ENCODE measurements around the gene PAIP2. TPM values are rescaled to one million over a fixed set of nuclear protein-coding genes. Genes with fewer than 3 reads are reported as not detected.

Gene PAIP2
- total and polyA plus RNA-seq, 7 experiments from 2014 or later = 88.8 to 417 (median 119) TPM

DNA sequence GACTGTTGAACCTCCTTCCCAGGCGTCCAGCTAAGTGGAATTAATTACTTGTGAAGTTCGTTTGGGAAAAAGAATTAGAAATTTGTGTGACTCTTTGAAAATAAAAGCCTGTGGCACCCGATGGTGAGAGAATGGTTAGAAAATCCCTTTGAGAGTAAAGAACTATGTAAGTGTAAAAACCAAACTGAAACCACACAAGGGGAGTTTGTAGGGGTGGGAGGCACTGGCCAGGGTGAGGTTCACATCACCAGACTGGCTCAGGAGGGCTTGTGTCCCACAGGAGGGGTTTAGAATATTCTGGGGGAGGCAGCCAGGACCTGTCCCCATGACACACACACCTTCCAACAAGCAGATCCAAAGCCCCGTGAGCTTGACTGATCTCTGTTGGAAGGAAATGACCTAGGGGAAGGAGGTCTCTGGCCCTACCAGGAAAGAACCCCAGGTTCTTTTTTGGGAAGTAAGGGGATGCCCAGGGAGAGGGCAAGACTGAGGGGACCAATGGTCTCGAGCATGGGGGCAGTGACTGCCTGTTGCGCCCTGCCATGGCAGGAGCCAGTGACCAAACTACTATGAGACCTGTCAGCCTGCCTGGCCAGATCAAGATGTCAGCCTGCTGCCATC is 58.0 kb downstream of the PAIP2 start:
- peaks cover 4 to 7% (median 5%) of the 10 kb centered on the region in 5 donors for H3K36me3 Mint-ChIP-seq
- Histone ChIP-seq H3K27me3 (ENCODE audit: control insufficient read depth in 2 of 2, insufficient read depth in 2 of 2, low read length in 2 of 2) (no peaks in the 10 kb centered on the region), H3K4me3 (ENCODE audit: low read length) (no peak overlapping the region), H3K27ac (ENCODE audit: low read depth, low read length) (no peak overlapping the region), H3K4me1 (ENCODE audit: control insufficient read depth in 2 of 2, insufficient read depth in 2 of 2, low read length in 2 of 2) (peaks cover 10 to 13% of the 10 kb centered on the region in 2 donors), H3K9me3 (ENCODE audit: control insufficient read depth in 2 of 3, low read length in 3 of 3) (no peaks in the 10 kb centered on the region), H3K36me3 (ENCODE audit: control insufficient read depth in 2 of 3, insufficient read depth in 3 of 3, low read length in 3 of 3) (no peaks in the 10 kb centered on the region)
- no peak for DNase-seq
- POLR2A ChIA-PET = no interaction called here
- no peaks in the 10 kb centered on the region for H3K27me3 Mint-ChIP-seq
- peaks cover 15 to 47% (median 24%) of the 10 kb centered on the region in 7 donors for H3K4me1 Mint-ChIP-seq
- H3K27ac Mint-ChIP-seq = peak overlapping the region in 1 of 9 donors; percentile 38
- ATAC-seq = no peak
- intact Hi-C loops (cut with micrococcal nuclease) = loop anchor here (5.0 to 10.0 kb wide), 3 partner anchors 935 to 1062 kb away; partner anchors contain the start of genes FAM53C (in 2 of the 2), ANKHD1 (in 1 of the 2) and EGR1 (in 1 of the 2)
- H3K9me3 Mint-ChIP-seq = no peaks in the 10 kb centered on the region
- CTCF ChIA-PET = interaction anchor here (0.6 to 1.4 kb wide), 2 partner anchors 15 to 163 kb away, joined by 3 read pairs; no protein-coding TSS in a partner anchor
- H3K4me3 Mint-ChIP-seq = no peak overlapping the region

DNA sequence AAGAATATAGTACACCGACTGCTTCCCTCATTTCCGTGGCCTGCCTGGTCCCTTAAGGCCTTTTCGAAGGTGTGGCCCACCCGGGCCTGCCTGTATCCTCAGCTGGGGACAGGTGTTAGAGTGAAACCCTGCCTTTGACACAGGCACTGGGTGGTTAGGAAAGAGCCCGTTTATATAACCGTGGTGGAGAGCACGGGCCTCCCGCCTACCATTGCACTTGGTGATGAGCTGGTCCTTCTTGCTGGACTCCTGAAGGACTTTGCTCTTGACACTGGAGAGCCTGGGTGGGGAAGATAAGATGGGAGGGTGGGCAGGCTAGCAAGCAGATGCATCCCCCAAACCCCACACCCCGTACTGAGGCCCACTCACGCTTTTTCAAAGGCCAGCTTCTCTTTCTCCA is 59.9 kb downstream of the PAIP2 start:
- H3K27ac Mint-ChIP-seq = peak overlapping the region in 1 of 9 donors; percentile 79
- intact Hi-C loops (cut with micrococcal nuclease) = loop anchor here (5.0 kb wide), 2 partner anchors 1001 to 1064 kb away; partner anchors contain the start of genes FAM53C (in 2 of the 2) and ANKHD1 (in 1 of the 2)
- POLR2A ChIA-PET = interaction anchor here (1.0 to 3.2 kb wide), 3 partner anchors 60 to 159 kb away, joined by 3 to 20 read pairs (median 4); partner anchors contain the start of genes PAIP2 and UBE2D2
- H3K4me1 Mint-ChIP-seq = peaks cover 21 to 43% (median 25%) of the 10 kb centered on the region in 7 donors
- peak overlapping the region in 1 of 10 donors; percentile 27 for H3K4me3 Mint-ChIP-seq
- Histone ChIP-seq H3K9me3 (ENCODE audit: control insufficient read depth in 2 of 3, low read length in 3 of 3) (no peaks in the 10 kb centered on the region), H3K27me3 (ENCODE audit: control insufficient read depth in 2 of 2, insufficient read depth in 2 of 2, low read length in 2 of 2) (no peaks in the 10 kb centered on the region), H3K4me3 (ENCODE audit: low read length) (no peak overlapping the region), H3K36me3 (ENCODE audit: control insufficient read depth in 2 of 3, insufficient read depth in 3 of 3, low read length in 3 of 3) (no peaks in the 10 kb centered on the region), H3K27ac (ENCODE audit: low read depth, low read length) (no peak overlapping the region), H3K4me1 (ENCODE audit: control insufficient read depth in 2 of 2, insufficient read depth in 2 of 2, low read length in 2 of 2) (peaks cover 14 to 16% of the 10 kb centered on the region in 2 donors)
- no peaks in the 10 kb centered on the region for H3K9me3 Mint-ChIP-seq
- ATAC-seq (no peak), DNase-seq (no peak)
- peaks cover 4 to 6% (median 5%) of the 10 kb centered on the region in 5 donors for H3K36me3 Mint-ChIP-seq
- H3K27me3 Mint-ChIP-seq = no peaks in the 10 kb centered on the region
- CTCF ChIA-PET = interaction anchor here (0.6 to 2.2 kb wide), 3 partner anchors 21 to 1047 kb away, joined by 3 to 7 read pairs (median 3); no protein-coding TSS in a partner anchor

DNA sequence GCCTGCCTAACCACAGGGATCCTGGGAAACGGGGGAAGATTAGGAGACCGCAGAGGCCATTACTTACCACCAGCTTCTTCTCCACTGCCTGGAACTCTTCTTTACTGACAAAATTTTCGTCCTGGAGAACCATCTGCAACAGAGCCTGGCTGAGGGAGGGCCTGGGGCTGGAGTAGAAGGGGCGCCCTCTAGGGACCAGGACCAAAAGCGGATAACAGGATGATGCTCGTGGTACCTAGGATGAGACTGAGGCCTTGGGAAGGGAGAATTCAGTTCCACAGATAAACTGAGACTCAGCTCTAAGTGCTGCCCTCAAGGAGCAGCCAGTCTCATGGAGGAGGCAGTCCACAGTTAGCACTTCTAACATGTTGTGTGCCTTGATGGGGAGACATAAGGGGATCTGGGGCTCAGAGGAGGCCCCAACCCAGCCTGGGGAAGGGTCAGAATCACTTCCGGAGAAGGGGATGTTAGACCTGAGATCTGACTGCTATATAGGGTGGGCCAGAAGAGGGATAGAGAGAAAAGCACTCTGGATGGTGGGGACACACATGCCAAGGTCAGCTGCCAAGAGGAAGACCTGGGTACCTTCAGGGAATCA is 61.0 kb downstream of the PAIP2 start:
- Mint-ChIP-seq H3K4me1 (peaks cover 22 to 43% (median 31%) of the 10 kb centered on the region in 7 donors), H3K27me3 (no peaks in the 10 kb centered on the region), H3K36me3 (peaks cover 4 to 7% (median 5%) of the 10 kb centered on the region in 5 donors), H3K9me3 (no peaks in the 10 kb centered on the region), H3K4me3 (peak overlapping the region; percentile 88 to 98 (median 94)), H3K27ac (peak overlapping the region; percentile 96 to 100 (median 99))
- ChIA-PET CTCF (interaction anchor here (0.5 to 2.2 kb wide), 5 partner anchors 8 to 111 kb away, joined by 3 to 7 read pairs (median 3); partner anchors contain the start of gene PAIP2), POLR2A (interaction anchor here (0.5 to 3.2 kb wide), 10 partner anchors 11 to 167 kb away, joined by 3 to 24 read pairs (median 4); partner anchors contain the start of genes MZB1, PAIP2 and UBE2D2)
- intact Hi-C loops (cut with micrococcal nuclease) = loop anchor here (1.0 to 5.0 kb wide), 5 partner anchors 204 to 1065 kb away; partner anchors contain the start of genes FAM53C (in 2 of the 2), HSPA9 (in 2 of the 2), SIL1 (in 2 of the 2) and ANKHD1 (in 1 of the 2)
- ATAC-seq (no peak), DNase-seq (no peak)
- Histone ChIP-seq H3K36me3 (ENCODE audit: control insufficient read depth in 2 of 3, insufficient read depth in 3 of 3, low read length in 3 of 3) (no peaks in the 10 kb centered on the region), H3K4me1 (ENCODE audit: control insufficient read depth in 2 of 2, insufficient read depth in 2 of 2, low read length in 2 of 2) (peaks cover 16% of the 10 kb centered on the region in 2 donors), H3K27ac (ENCODE audit: low read depth, low read length) (peak overlapping the region; percentile 88), H3K4me3 (ENCODE audit: low read length) (peak overlapping the region; percentile 56), H3K27me3 (ENCODE audit: control insufficient read depth in 2 of 2, insufficient read depth in 2 of 2, low read length in 2 of 2) (no peaks in the 10 kb centered on the region), H3K9me3 (ENCODE audit: control insufficient read depth in 2 of 3, low read length in 3 of 3) (no peaks in the 10 kb centered on the region)

DNA sequence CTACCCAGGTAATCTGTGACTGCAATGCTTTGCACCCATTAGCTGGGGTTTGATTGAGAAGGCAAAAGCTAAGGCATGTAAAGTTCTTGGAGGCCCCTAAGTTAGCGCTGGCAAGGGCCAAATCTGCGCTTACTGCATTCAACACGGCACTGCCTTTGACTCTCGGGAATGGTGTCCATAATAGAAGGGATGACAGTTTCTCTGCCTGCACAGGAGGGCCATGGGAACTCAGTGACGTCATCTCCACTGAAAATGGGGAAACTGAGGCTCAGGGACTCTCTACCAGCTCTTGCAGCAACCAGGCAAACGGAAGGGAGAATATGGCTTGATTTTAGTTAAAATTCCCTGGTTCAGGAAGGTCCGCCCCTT is 61.7 kb downstream of the PAIP2 start:
- no peaks in the 10 kb centered on the region for H3K9me3 Mint-ChIP-seq
- Histone ChIP-seq H3K27me3 (ENCODE audit: control insufficient read depth in 2 of 2, insufficient read depth in 2 of 2, low read length in 2 of 2) (no peaks in the 10 kb centered on the region), H3K36me3 (ENCODE audit: control insufficient read depth in 2 of 3, insufficient read depth in 3 of 3, low read length in 3 of 3) (no peaks in the 10 kb centered on the region), H3K9me3 (ENCODE audit: control insufficient read depth in 2 of 3, low read length in 3 of 3) (no peaks in the 10 kb centered on the region), H3K27ac (ENCODE audit: low read depth, low read length) (peak overlapping the region; percentile 88), H3K4me3 (ENCODE audit: low read length) (peak overlapping the region; percentile 56), H3K4me1 (ENCODE audit: control insufficient read depth in 2 of 2, insufficient read depth in 2 of 2, low read length in 2 of 2) (peaks cover 16 to 18% of the 10 kb centered on the region in 2 donors)
- H3K36me3 Mint-ChIP-seq = peaks cover 4 to 9% (median 6%) of the 10 kb centered on the region in 5 donors
- ATAC-seq (no peak), DNase-seq (no peak)
- peak overlapping the region; percentile 88 to 98 (median 94) for H3K4me3 Mint-ChIP-seq
- POLR2A ChIA-PET = interaction anchor here (0.6 to 3.2 kb wide), 19 partner anchors 8 to 860 kb away, joined by 3 to 24 read pairs (median 4); partner anchors contain the start of genes DNAJC18, ETF1, MATR3 and MZB1
- H3K27me3 Mint-ChIP-seq = no peaks in the 10 kb centered on the region
- peak overlapping the region; percentile 96 to 100 (median 99) for H3K27ac Mint-ChIP-seq
- intact Hi-C loops (cut with micrococcal nuclease) = loop anchor here (1.0 to 5.0 kb wide), 5 partner anchors 205 to 1066 kb away; partner anchors contain the start of genes FAM53C (in 2 of the 2), HSPA9 (in 2 of the 2), SIL1 (in 2 of the 2) and ANKHD1 (in 1 of the 2)
- H3K4me1 Mint-ChIP-seq = peaks cover 26 to 42% (median 36%) of the 10 kb centered on the region in 7 donors
- CTCF ChIA-PET = interaction anchor here (0.9 to 2.2 kb wide), 6 partner anchors 12 to 114 kb away, joined by 3 to 7 read pairs (median 3); partner anchors contain the start of gene PAIP2

GRCh38 chr5:139403787-139404483 is 62.3 kb downstream of the PAIP2 start, which contains the start of gene SPATA24:
TSS of gene SPATA24 (minus strand) at chr5:139404089. CDS start at chr5:139404060, 29 bp downstream.
- Mint-ChIP-seq H3K9me3 (no peaks in the 10 kb centered on the region), H3K4me3 (peak within 1 kb of the TSS; percentile 88 to 98 (median 94)), H3K27me3 (no peaks in the 10 kb centered on the region), H3K4me1 (peaks cover 26 to 42% (median 36%) of the 10 kb centered on the region in 7 donors), H3K27ac (peak within 1 kb of the TSS; percentile 96 to 100 (median 99)), H3K36me3 (peaks cover 4 to 9% (median 6%) of the 10 kb centered on the region in 5 donors)
- ATAC-seq (peak; percentile 94), DNase-seq (peak; percentile 90 to 99 (median 98))
- Histone ChIP-seq H3K27ac (ENCODE audit: low read depth, low read length) (peak within 1 kb of the TSS; percentile 88), H3K4me3 (ENCODE audit: low read length) (peak within 1 kb of the TSS; percentile 56), H3K4me1 (ENCODE audit: control insufficient read depth in 2 of 2, insufficient read depth in 2 of 2, low read length in 2 of 2) (peaks cover 16 to 18% of the 10 kb centered on the region in 2 donors), H3K9me3 (ENCODE audit: control insufficient read depth in 2 of 3, low read length in 3 of 3) (no peaks in the 10 kb centered on the region), H3K27me3 (ENCODE audit: control insufficient read depth in 2 of 2, insufficient read depth in 2 of 2, low read length in 2 of 2) (no peaks in the 10 kb centered on the region), H3K36me3 (ENCODE audit: control insufficient read depth in 2 of 3, insufficient read depth in 3 of 3, low read length in 3 of 3) (no peaks in the 10 kb centered on the region)
- ChIA-PET CTCF (interaction anchor here (0.6 to 1.3 kb wide), 5 partner anchors 13 to 461 kb away, joined by 3 to 5 read pairs (median 3); partner anchors contain the start of gene PAIP2), POLR2A (interaction anchor here (0.6 to 3.2 kb wide), 21 partner anchors 8 to 860 kb away, joined by 3 to 24 read pairs (median 4); partner anchors contain the start of genes DNAJC18, ETF1, MATR3 and MZB1)
- intact Hi-C loops (cut with micrococcal nuclease) = loop anchor here (1.0 to 5.0 kb wide), 20 partner anchors 10 to 1161 kb away; partner anchors contain the start of genes DNAJC18 (in 2 of the 2), ETF1 (in 2 of the 2), FAM53C (in 2 of the 2) and HSPA9 (in 2 of the 2)
